ENCODE results near the gene TEX44.
A peak's percentile ranks its signal among the peaks of the same experiment; 100 is the strongest.
"Not testable (repeated sequence)": the region's sequence is repeated elsewhere in the genome, so short reads cannot be mapped to it uniquely, and the experiment has no call there.

Gene TEX44

GRCh38 chr2:231571661-231572191 lies 20.9 kb upstream of the TEX44 start:
- DNase-seq (ENCODE audit: low read depth in 2 of 2): no peak

- DNase-seq (ENCODE audit: low read depth in 2 of 2): no peak
These were observed 19.6 kb upstream of the TEX44 start for GRCh38 chr2:231573096-231573495.

GRCh38 chr2:231573698-231574421 lies 18.8 kb upstream of the TEX44 start:
- DNase-seq (ENCODE audit: low read depth in 2 of 2): no peak

GRCh38 chr2:231575612-231576256 lies 16.9 kb upstream of the TEX44 start:
- no peak for DNase-seq (ENCODE audit: low read depth in 2 of 2)

GRCh38 chr2:231576465-231576864 lies 16.2 kb upstream of the TEX44 start:
- no peak for DNase-seq (ENCODE audit: low read depth in 2 of 2)

GRCh38 chr2:231578655-231579054 lies 14.0 kb upstream of the TEX44 start:
- DNase-seq (ENCODE audit: low read depth in 2 of 2): not testable (repeated sequence)

- no peak for DNase-seq (ENCODE audit: low read depth in 2 of 2)
These were observed 13.1 kb upstream of the TEX44 start for GRCh38 chr2:231579560-231579959.

- DNase-seq (ENCODE audit: low read depth in 2 of 2): no peak
These were observed 11.3 kb upstream of the TEX44 start for GRCh38 chr2:231581328-231581727.

- DNase-seq (ENCODE audit: low read depth in 2 of 2): no peak
These were observed 8.7 kb upstream of the TEX44 start for GRCh38 chr2:231583982-231584381.

- DNase-seq (ENCODE audit: low read depth in 2 of 2): not testable (repeated sequence)
These were observed 4.9 kb upstream of the TEX44 start for GRCh38 chr2:231587744-231588143.

- no peak for DNase-seq (ENCODE audit: low read depth in 2 of 2)
These were observed 3.0 kb upstream of the TEX44 start for GRCh38 chr2:231589656-231590055.

- no peak for DNase-seq (ENCODE audit: low read depth in 2 of 2)
These were observed 2.0 kb upstream of the TEX44 start for GRCh38 chr2:231590614-231591013.

- DNase-seq (ENCODE audit: low read depth in 2 of 2): no peak
These were observed 1.0 kb downstream of the TEX44 start for GRCh38 chr2:231593666-231594065.

GRCh38 chr2:231597014-231597611 lies 4.4 kb downstream of the TEX44 start:
- no peak for DNase-seq (ENCODE audit: low read depth in 2 of 2)

- DNase-seq (ENCODE audit: low read depth in 2 of 2): no peak
These were observed 5.0 kb downstream of the TEX44 start for GRCh38 chr2:231597627-231598026.

GRCh38 chr2:231600619-231601355 lies 8.1 kb downstream of the TEX44 start:
- no peak for DNase-seq (ENCODE audit: low read depth in 2 of 2)

GRCh38 chr2:231601356-231602229 lies 8.9 kb downstream of the TEX44 start:
- peak; percentile 56 to 67 for DNase-seq (ENCODE audit: low read depth in 2 of 2)

GRCh38 chr2:231602859-231603467 lies 10.3 kb downstream of the TEX44 start:
- no peak for DNase-seq (ENCODE audit: low read depth in 2 of 2)

- DNase-seq (ENCODE audit: low read depth in 2 of 2): no peak
These were observed 11.5 kb downstream of the TEX44 start for GRCh38 chr2:231604101-231604684.
